GM23338 (cell line): ENCODE data around the gene KHSRP.

Experiments used
- CTCF ChIP-seq, 2 experiments: fragments of 200-600 bp in 1 of 2; sonication (generic) in 1 of 2; conservative IDR thresholded peaks; 2 replicates each; pipeline versions ENCODE4 v1.5.1 to v1.6.1; 2016 to 2017; ENCODE audit warnings: antibody characterized with exemption in 2 of 2, low read depth in 2 of 2, mild to moderate bottlenecking in 2 of 2, moderate library complexity in 1 of 2
- EZH2 ChIP-seq: fragments of 200-600 bp; sonication (generic); IDR thresholded peaks from one replicate; pipeline ENCODE4 v1.8.0; 2017; ENCODE audit warnings: antibody characterized with exemption, mild to moderate bottlenecking, low read depth; ENCODE audit not compliant: unreplicated experiment
- POLR2AphosphoS5 ChIP-seq: IDR thresholded peaks from 2 replicates; pipeline ENCODE4 v1.6.1; 2016; ENCODE audit warnings: antibody characterized with exemption, low read depth
- STAT1 ChIP-seq: IDR thresholded peaks from one replicate; pipeline ENCODE4 v1.6.1; 2016; ENCODE audit warnings: antibody characterized with exemption; ENCODE audit not compliant: unreplicated experiment
- ZNF114 ChIP-seq: fragments of 250-450 bp; sonication (Bioruptor Pico); IDR thresholded peaks from 2 replicates; pipeline ENCODE4 v1.5.0; 2020; ENCODE audit warnings: mild to moderate bottlenecking, moderate library complexity
- ZNF331 ChIP-seq: fragments of 250-450 bp; sonication (Bioruptor Pico); IDR thresholded peaks from 2 replicates; pipeline ENCODE4 v1.5.0; 2020; ENCODE audit warnings: low read depth, mild to moderate bottlenecking, moderate library complexity

- no peak; a peak in 1 of 4 replicates for TF ChIP-seq CTCF (conservative IDR thresholded peaks at IDR 0.05; ENCODE audit: low read depth in 2 of 2)
- TF ChIP-seq POLR2AphosphoS5, result peak; percentile 56
- TF ChIP-seq EZH2, result no peak
- no peak for TF ChIP-seq STAT1
- no peak for TF ChIP-seq ZNF331 (CRISPR knock-in tag)
- no peak for TF ChIP-seq ZNF114 (CRISPR knock-in tag)
Measured at GRCh38 chr19:6393074-6393982, 31.3 kb downstream of the KHSRP start, which contains the start of gene GTF2F1.
